GM20431 (cell line): Measurements from ENCODE around the gene CDK4.

Experiments used
- in situ Hi-C: fragments of 300-500 bp; cut with MseI, MboI; formaldehyde crosslinking; loops from one replicate; pipeline ENCODE4 v1.15.0; 2020; ENCODE audit warnings: low sequenced_read_pairs; ENCODE audit not compliant: unreplicated experiment

Gene CDK4

GRCh38 chr12:57772429-57773322, 20.6 kb upstream of the CDK4 start, which contains the start of gene EEF1AKMT3:
EEF1AKMT3 (plus strand) TSS chr12:57772614; CDS start chr12:57772725, 111 bp downstream.
- in situ Hi-C loops, result no loop called here

GRCh38 chr12:57771873-57772428, 19.8 kb upstream of the CDK4 start, which contains the start of gene METTL1:
METTL1 (minus strand) TSS chr12:57772105; CDS start chr12:57772083, 22 bp downstream.
- in situ Hi-C loops, result no loop called here

GRCh38 chr12:57771236-57771872, 19.2 kb upstream of the CDK4 start:
- in situ Hi-C loops, result no loop called here

- in situ Hi-C loops, result no loop called here
Observed at GRCh38 chr12:57770734-57771133, 18.6 kb upstream of the CDK4 start.

GRCh38 chr12:57769594-57769993, 17.5 kb upstream of the CDK4 start:
- in situ Hi-C loops, result no loop called here

GRCh38 chr12:57767876-57768275, 15.8 kb upstream of the CDK4 start:
- in situ Hi-C loops, result no loop called here

GRCh38 chr12:57767305-57767698, 15.2 kb upstream of the CDK4 start:
- in situ Hi-C loops, result no loop called here

GRCh38 chr12:57766464-57767304, 14.6 kb upstream of the CDK4 start, which contains the start of gene CYP27B1:
CYP27B1 (minus strand) TSS chr12:57767078; CDS start chr12:57767041, 37 bp downstream.
- in situ Hi-C loops, result no loop called here

- in situ Hi-C loops, result no loop called here
Observed at GRCh38 chr12:57765698-57766463, 13.8 kb upstream of the CDK4 start.

- in situ Hi-C loops, result no loop called here
Observed at GRCh38 chr12:57765003-57765697, 13.0 kb upstream of the CDK4 start.

- in situ Hi-C loops, result no loop called here
Observed at GRCh38 chr12:57764662-57765002, 12.5 kb upstream of the CDK4 start.

GRCh38 chr12:57763881-57764661, 12.0 kb upstream of the CDK4 start:
- in situ Hi-C loops, result no loop called here

GRCh38 chr12:57762463-57762862, 10.4 kb upstream of the CDK4 start:
- in situ Hi-C loops, result no loop called here

- in situ Hi-C loops, result no loop called here
Observed at GRCh38 chr12:57761391-57761998, 9.4 kb upstream of the CDK4 start.

GRCh38 chr12:57760347-57760982, 8.4 kb upstream of the CDK4 start:
- in situ Hi-C loops, result no loop called here

- in situ Hi-C loops, result no loop called here
Observed at GRCh38 chr12:57759360-57759980, 7.4 kb upstream of the CDK4 start.
